ENCODE measurements around the gene MPRIP. TPM values are rescaled to one million over a fixed set of nuclear protein-coding genes. Genes with fewer than 3 reads are reported as not detected.

The MPRIP gene
- total and polyA plus RNA-seq, 2 experiments from 2014 or later, result 91.7 to 202 TPM

- no peak overlapping the region for H2AFZ ChIP-seq
- no peak overlapping the region for H3K4me2 ChIP-seq
- TF ChIP-seq EZH2phosphoT487 (IDR thresholded peaks at IDR 0.05; ENCODE audit: low read depth, severe bottlenecking, unreplicated experiment) (no peak), EZH2 (IDR thresholded peaks at IDR 0.05; ENCODE audit: borderline replicate concordance) (no peak), CTCF (IDR thresholded peaks at IDR 0.05; ENCODE audit: poor library complexity) (no peak)
- DNase-seq (ENCODE audit: low spot score), result no peak
- H3K36me3 ChIP-seq (replicated peaks; ENCODE audit: insufficient read depth, low read depth), result no peaks in the 10 kb centered on the region
- no peaks in the 10 kb centered on the region for H3K4me1 ChIP-seq (ENCODE audit: insufficient read depth)
- no peaks in the 10 kb centered on the region for H3K9me3 ChIP-seq (ENCODE audit: low read depth)
- H4K20me1 ChIP-seq (ENCODE audit: insufficient read depth, poor library complexity, severe bottlenecking), result no peaks in the 10 kb centered on the region
- no peaks in the 10 kb centered on the region for H3K9me2 ChIP-seq (replicated peaks; ENCODE audit: insufficient read depth)
- no peak overlapping the region for H3K4me3 ChIP-seq
- no peaks in the 10 kb centered on the region for H3K27me3 ChIP-seq
- no peaks in the 10 kb centered on the region for H3K79me2 ChIP-seq
- H3K27ac ChIP-seq, result no peak overlapping the region
- WGBS (ENCODE audit: low lambda C conversion rate, missing lambda C conversion rate), result 97% methylated on average over 4 of the region's 4 CpGs
Observed at GRCh38 chr17:17161759-17162158, 119.5 kb downstream of the MPRIP start.

- no peaks in the 10 kb centered on the region for H3K4me1 ChIP-seq (ENCODE audit: insufficient read depth)
- H3K36me3 ChIP-seq (replicated peaks; ENCODE audit: insufficient read depth, low read depth), result no peaks in the 10 kb centered on the region
- no peaks in the 10 kb centered on the region for H4K20me1 ChIP-seq (ENCODE audit: insufficient read depth, poor library complexity, severe bottlenecking)
- WGBS (ENCODE audit: low lambda C conversion rate, missing lambda C conversion rate), result 97% methylated on average over 25 of the region's 25 CpGs
- no peaks in the 10 kb centered on the region for H3K9me2 ChIP-seq (replicated peaks; ENCODE audit: insufficient read depth)
- no peak overlapping the region for H3K4me3 ChIP-seq
- no peak overlapping the region for H3K4me2 ChIP-seq
- TF ChIP-seq CTCF (IDR thresholded peaks at IDR 0.05; ENCODE audit: poor library complexity), result no peak
- no peak for TF ChIP-seq EZH2 (IDR thresholded peaks at IDR 0.05; ENCODE audit: borderline replicate concordance)
- TF ChIP-seq EZH2phosphoT487 (IDR thresholded peaks at IDR 0.05; ENCODE audit: low read depth, severe bottlenecking, unreplicated experiment), result no peak
- H3K79me2 ChIP-seq, result no peaks in the 10 kb centered on the region
- H3K27me3 ChIP-seq, result no peaks in the 10 kb centered on the region
- no peak overlapping the region for H3K27ac ChIP-seq
- no peaks in the 10 kb centered on the region for H3K9me3 ChIP-seq (ENCODE audit: low read depth)
- no peak overlapping the region for H2AFZ ChIP-seq
- no peak for DNase-seq (ENCODE audit: low spot score)
Observed at GRCh38 chr17:17164156-17164555, 121.9 kb downstream of the MPRIP start.

- Histone ChIP-seq H3K4me1 (ENCODE audit: insufficient read depth) (no peaks in the 10 kb centered on the region), H3K27me3 (no peaks in the 10 kb centered on the region), H4K20me1 (ENCODE audit: insufficient read depth, poor library complexity, severe bottlenecking) (no peaks in the 10 kb centered on the region), H3K4me3 (no peak overlapping the region), H3K27ac (no peak overlapping the region), H2AFZ (no peak overlapping the region), H3K4me2 (no peak overlapping the region), H3K9me3 (ENCODE audit: low read depth) (no peaks in the 10 kb centered on the region), H3K36me3 (replicated peaks; ENCODE audit: insufficient read depth, low read depth) (no peaks in the 10 kb centered on the region), H3K9me2 (replicated peaks; ENCODE audit: insufficient read depth) (no peaks in the 10 kb centered on the region), H3K79me2 (no peaks in the 10 kb centered on the region)
- TF ChIP-seq CTCF (IDR thresholded peaks at IDR 0.05; ENCODE audit: poor library complexity), result no peak
- no peak for TF ChIP-seq EZH2 (IDR thresholded peaks at IDR 0.05; ENCODE audit: borderline replicate concordance)
- TF ChIP-seq EZH2phosphoT487 (IDR thresholded peaks at IDR 0.05; ENCODE audit: low read depth, severe bottlenecking, unreplicated experiment), result no peak
- DNase-seq (ENCODE audit: low spot score), result no peak
- over 99% methylated on average over 17 of the region's 17 CpGs for WGBS (ENCODE audit: low lambda C conversion rate, missing lambda C conversion rate)
Observed at GRCh38 chr17:17164676-17165075, 122.4 kb downstream of the MPRIP start.
